CD4-positive, alpha-beta T cell treated with Interleukin-21 for 1 hour (primary cell): ENCODE data around the gene MMP19.
"Not testable (repeated sequence)": the region's sequence is repeated elsewhere in the genome, so short reads cannot be mapped to it uniquely, and the experiment has no call there.

Experiments used
- DNase-seq: peaks from one replicate; pipeline ENCODE4 v3.0.0-alpha.2; 2020

The MMP19 gene

GRCh38 chr12:55842681-55843429, at the start of gene MMP19:
MMP19 (minus strand) TSS chr12:55842936; CDS start chr12:55842830, 106 bp downstream.
- DNase-seq = no peak

- DNase-seq = no peak
Measured at GRCh38 chr12:55891310-55891709, 48.6 kb upstream of the MMP19 start.

GRCh38 chr12:55885113-55885512, 42.4 kb upstream of the MMP19 start:
- no peak for DNase-seq

GRCh38 chr12:55877824-55878223, 35.1 kb upstream of the MMP19 start:
- DNase-seq = no peak

- DNase-seq = no peak
Measured at GRCh38 chr12:55875704-55876467, 33.1 kb upstream of the MMP19 start.

GRCh38 chr12:55874443-55874842, 31.7 kb upstream of the MMP19 start:
- no peak for DNase-seq

GRCh38 chr12:55866454-55867004, 23.8 kb upstream of the MMP19 start:
- DNase-seq = not testable (repeated sequence)

GRCh38 chr12:55865327-55865726, 22.6 kb upstream of the MMP19 start:
- DNase-seq = no peak

GRCh38 chr12:55862931-55863330, 20.2 kb upstream of the MMP19 start:
- not testable (repeated sequence) for DNase-seq

GRCh38 chr12:55862286-55862685, 19.6 kb upstream of the MMP19 start:
- no peak for DNase-seq

- no peak for DNase-seq
Measured at GRCh38 chr12:55861871-55862270, 19.1 kb upstream of the MMP19 start.

- no peak for DNase-seq
Measured at GRCh38 chr12:55861396-55861795, 18.7 kb upstream of the MMP19 start.

- no peak for DNase-seq
Measured at GRCh38 chr12:55852740-55853139, 10.0 kb upstream of the MMP19 start.

GRCh38 chr12:55850893-55851292, 8.2 kb upstream of the MMP19 start:
- DNase-seq = no peak

GRCh38 chr12:55850401-55850800, 7.7 kb upstream of the MMP19 start:
- DNase-seq = no peak

GRCh38 chr12:55849616-55850343, 7.0 kb upstream of the MMP19 start:
- no peak for DNase-seq

GRCh38 chr12:55847603-55848291, 5.0 kb upstream of the MMP19 start:
- DNase-seq = peak; percentile 19

GRCh38 chr12:55847033-55847432, 4.3 kb upstream of the MMP19 start:
- DNase-seq = no peak

- no peak for DNase-seq
Measured at GRCh38 chr12:55845785-55846496, 3.2 kb upstream of the MMP19 start.

GRCh38 chr12:55845361-55845760, 2.6 kb upstream of the MMP19 start:
- no peak for DNase-seq

- DNase-seq = no peak
Measured at GRCh38 chr12:55844961-55845360, 2.2 kb upstream of the MMP19 start.

- no peak for DNase-seq
Measured at GRCh38 chr12:55843431-55843830, 695 bp upstream of the MMP19 start.
